Retinal pigment epithelial cell (primary cell): ENCODE measurements around the gene SEC24D.

Experiments
- DNase-seq: peaks from one replicate; pipeline ENCODE4 v3.0.0-alpha.2; 2010; ENCODE audit warnings: low read depth
- H3K4me3 ChIP-seq: 2 replicates; pipeline ENCODE4 v1.5.1; 2011; ENCODE audit warnings: mild to moderate bottlenecking, low read length, control low read depth, moderate library complexity
- CTCF ChIP-seq: conservative IDR thresholded peaks from 2 replicates; pipeline ENCODE4 v1.5.1; 2011; ENCODE audit warnings: low read depth, low read length, control low read depth, inconsistent platforms

The SEC24D gene

DNA sequence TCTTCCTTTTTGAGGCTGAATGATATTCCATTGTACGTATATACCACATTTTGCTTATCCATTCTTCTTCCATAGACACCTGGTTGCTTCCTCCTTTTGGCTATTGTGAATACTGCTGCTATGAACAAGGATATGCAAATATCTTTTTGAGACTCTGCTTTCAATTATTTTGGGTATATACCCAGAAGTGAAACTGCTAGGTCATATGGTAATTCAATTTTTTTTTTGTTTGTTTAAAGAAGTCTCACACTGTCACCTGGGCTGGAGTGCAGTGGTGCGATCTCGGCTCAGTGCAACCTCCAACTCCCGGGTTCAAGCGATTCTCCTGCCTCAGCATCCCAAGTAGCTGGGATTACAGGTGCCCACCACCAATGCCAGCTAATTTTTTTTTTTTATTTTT, 75.4 kb downstream of the SEC24D start:
- no peak for DNase-seq
- no peak overlapping the region for H3K4me3 ChIP-seq
- TF ChIP-seq CTCF = no peak

DNA sequence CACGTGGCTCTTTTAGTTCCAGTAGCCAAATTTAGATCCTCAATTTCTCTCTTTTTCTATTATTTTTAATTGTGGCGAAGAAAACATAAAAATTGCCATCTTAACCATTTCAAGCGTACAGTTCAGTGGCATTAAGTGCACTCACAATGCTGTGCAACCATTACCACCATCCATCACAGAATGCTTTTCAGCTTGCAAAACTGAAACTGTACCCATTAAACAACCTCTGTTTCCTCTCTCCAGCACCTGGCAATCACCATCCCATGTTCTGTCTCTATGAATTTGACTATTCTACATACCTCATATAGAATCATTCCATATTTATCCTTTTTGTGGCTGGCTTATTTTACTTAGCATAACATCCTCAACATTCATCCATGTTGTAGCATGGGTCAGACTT, 75.8 kb downstream of the SEC24D start:
- no peak overlapping the region for H3K4me3 ChIP-seq
- no peak for DNase-seq
- TF ChIP-seq CTCF = no peak

- H3K4me3 ChIP-seq = no peak overlapping the region
- DNase-seq = no peak
- no peak for TF ChIP-seq CTCF
Observed at GRCh38 chr4:118759481-118759880, 76.4 kb downstream of the SEC24D start.

DNA sequence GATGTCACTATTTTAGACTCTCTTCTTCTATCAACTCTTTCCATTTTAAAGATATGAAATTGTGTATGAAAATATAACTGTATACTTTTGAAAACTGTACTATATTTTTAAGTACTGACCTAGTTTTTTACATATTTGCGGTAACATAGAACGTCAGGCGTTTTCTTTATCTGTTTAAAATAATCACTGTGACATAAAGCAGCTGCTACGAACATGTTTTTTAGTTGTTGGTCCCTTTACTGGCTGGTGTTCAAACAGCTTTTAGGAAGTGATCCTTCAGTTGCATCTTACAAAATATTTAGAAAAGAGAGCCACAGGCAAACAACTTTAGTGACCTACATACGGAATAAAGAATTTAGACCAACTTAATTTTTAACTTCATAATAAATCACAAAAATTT, 77.6 kb downstream of the SEC24D start:
- DNase-seq = no peak
- TF ChIP-seq CTCF = no peak
- H3K4me3 ChIP-seq = no peak overlapping the region

GRCh38 chr4:118757761-118758251, 78.1 kb downstream of the SEC24D start:
- DNase-seq = no peak
- H3K4me3 ChIP-seq = no peak overlapping the region
- TF ChIP-seq CTCF = no peak

DNA sequence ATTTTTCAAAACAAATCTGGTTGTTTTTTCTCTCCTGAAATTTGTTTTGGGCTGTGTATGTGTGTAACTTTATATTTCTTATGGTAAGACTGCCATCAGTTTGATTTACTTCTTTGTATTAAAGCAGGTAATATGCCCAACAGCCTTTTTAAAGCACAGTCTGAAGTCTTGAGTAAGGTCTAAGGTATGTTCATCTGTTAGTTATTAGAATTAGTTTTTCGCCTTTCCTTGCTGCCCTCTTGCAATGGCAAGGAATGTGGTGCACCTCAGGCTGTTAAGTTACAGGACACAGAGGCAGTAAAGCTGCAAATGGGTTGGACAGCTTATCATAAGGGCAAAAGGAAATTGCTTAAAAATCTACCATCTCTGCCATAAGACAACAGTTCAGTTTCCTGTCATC, 79.0 kb downstream of the SEC24D start:
- no peak overlapping the region for H3K4me3 ChIP-seq
- DNase-seq = no peak
- no peak for TF ChIP-seq CTCF

DNA sequence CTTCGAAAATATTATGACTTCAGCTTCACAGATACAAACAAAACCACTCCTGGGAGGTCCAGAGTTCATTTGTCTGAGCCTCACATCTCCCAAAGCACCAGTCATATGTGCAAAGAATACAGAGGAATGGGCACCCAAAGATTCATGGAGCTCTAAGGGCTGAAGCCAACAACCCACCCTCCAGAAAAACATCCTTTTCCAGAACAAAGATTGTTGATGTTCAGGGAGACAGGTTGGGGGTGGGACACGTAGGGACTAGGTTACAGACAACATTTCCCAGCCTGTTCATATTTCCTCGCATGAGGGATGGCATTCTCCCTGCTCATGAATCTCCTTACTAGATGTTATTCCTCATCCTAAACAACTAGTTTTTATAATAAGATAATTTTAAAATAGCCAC, 79.5 kb downstream of the SEC24D start:
- no peak overlapping the region for H3K4me3 ChIP-seq
- no peak for TF ChIP-seq CTCF
- DNase-seq = no peak
